Glomerular visceral epithelial cell (primary cell): ENCODE measurements around the gene SYNE3.

Experiments used
- DNase-seq: peaks from one replicate; pipeline ENCODE4 v3.0.0-alpha.2; 2016; ENCODE audit errors: extremely low spot score

The SYNE3 gene

DNA sequence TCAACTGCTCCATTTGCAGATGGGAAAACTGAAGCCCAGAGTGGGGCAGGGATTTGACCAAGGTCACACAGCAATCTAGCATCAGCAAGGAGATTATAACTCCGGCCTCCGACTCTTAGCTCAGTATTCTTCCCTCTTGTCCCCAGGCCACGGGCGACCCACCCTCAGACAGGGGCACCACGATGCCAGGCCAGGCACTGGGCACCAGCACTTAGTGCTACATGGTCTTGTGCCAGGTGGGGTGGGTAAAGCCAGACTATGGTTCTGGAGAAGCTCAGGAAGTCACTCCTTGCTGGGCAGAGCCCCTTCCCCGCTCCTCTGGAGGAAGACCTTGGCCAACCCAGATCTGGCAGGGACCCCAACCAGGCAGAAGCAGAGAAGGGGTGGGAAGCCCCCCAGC is 41.5 kb downstream of the SYNE3 start:
- no peak for DNase-seq

DNA sequence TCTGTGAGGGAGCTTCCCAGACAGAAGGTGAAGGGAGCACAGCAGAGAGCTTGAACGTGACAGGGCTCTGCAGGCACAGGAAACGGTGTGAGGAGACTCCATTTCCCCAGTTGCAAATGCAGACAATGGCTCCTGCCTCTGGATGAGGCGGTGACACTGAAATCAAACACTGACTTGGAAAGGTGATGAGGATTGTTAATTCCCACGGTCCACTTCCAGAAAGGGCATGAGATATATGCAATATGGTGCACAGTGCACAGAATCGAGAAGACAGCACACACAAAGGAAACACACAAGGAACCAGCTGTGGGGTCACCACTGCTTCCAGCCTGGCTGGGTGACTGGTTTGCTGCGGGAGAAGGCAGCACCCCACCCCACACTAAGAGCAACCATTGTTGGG is 42.0 kb downstream of the SYNE3 start:
- DNase-seq: no peak

- no peak for DNase-seq
Measured at GRCh38 chr14:95472819-95473251, 43.6 kb downstream of the SYNE3 start.

DNA sequence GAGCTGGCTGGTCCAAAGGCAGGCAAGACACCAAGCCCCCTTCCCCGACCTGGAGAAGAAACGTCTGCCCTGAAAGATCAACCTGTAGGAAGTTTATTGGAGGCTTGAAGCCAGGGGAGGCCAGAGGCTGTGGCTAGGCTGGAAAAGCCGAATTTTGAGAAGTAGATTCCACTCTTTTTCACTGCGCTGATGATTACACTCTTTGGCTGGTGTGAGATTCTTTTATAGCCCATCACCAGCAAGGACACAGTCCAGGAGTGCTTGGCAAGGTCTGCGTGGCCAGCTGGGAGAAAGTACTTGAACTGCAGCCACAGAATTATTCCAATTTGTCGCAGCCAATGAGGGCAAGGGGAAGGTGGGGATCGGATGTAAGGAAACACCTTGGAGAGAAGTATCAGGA is 45.0 kb downstream of the SYNE3 start:
- DNase-seq: no peak

DNA sequence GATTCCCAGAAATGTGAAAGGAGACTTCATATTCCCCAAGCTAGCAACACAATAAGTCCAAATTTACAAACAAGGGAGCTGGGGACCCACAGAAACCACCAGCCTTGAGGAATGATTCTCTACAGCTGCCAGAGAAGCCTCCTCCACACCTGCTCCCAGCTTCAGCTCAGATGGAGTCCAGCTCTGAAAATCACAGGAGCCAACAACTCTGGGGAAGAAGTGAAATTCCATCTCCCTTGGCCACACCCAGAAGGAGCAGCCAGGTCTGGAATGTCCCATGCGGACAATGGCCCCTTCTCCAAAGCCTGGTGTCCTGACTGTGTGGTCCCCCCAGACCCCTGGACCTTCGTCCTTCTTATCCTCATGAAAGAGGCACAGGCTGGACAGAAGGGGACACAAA is 45.4 kb downstream of the SYNE3 start:
- DNase-seq: no peak

DNA sequence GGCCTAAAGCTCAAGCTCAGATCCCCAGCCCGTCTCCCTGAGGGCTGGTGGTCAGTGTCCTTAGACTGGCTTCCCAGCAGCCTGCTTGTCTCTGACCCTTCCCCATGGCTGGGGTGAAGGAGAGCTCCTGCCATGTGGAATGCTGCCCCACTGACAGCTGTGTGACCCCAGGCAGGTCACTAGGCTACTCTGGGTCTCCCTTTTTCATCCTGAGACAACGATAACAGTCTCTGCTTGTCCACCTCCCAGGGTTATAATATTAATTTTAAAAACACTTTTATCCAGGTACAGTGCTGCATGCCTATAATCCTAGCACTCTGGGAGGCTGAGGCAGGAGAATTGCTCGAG is 47.3 kb downstream of the SYNE3 start:
- no peak for DNase-seq

GRCh38 chr14:95468448-95469133 is 47.9 kb downstream of the SYNE3 start:
- DNase-seq: no peak

- DNase-seq: no peak
Measured at GRCh38 chr14:95467657-95468056, 48.8 kb downstream of the SYNE3 start.

- DNase-seq: no peak
Measured at GRCh38 chr14:95467232-95467631, 49.2 kb downstream of the SYNE3 start.
